ENCODE data around the gene ATP13A3.

ATP13A3 gene

DNA sequence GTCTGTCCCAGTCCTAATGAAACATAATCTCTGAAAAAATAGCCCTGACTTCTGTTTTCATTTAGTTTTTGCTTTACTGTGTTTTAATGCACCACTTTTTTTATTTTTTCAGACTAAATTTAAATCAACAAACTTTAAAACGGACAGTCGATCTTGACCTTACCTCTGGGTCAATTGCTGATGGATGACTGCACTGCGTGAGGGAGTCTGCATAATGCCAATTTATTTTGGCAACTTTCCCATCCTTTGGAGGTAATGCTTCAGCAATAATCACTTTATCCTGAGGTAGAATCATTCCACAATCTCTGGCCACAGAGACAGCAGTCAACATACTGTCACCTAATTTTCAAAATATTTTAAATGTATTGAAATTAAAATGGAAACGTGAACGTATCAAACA, 55.2 kb downstream of the ATP13A3 start:
- DNase-seq = no peak

DNA sequence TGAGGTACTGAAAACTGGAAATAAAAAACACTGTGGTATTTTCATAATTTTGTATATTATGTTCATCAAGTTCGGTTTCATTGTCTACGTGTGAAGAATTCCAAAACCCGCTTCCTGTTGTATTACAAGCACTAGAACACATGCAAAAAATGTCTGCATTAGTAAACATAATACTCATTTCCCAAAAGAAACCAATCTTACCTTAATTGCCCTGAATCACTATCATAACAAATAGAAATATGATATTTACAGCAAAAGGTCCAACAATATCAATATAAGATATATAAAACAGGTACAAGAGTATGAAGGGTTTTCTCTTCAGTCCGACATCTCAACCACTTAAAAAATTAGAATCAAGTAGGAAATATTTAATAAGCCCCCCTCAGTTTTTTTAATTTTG, 61.4 kb downstream of the ATP13A3 start:
- DNase-seq = no peak

DNA sequence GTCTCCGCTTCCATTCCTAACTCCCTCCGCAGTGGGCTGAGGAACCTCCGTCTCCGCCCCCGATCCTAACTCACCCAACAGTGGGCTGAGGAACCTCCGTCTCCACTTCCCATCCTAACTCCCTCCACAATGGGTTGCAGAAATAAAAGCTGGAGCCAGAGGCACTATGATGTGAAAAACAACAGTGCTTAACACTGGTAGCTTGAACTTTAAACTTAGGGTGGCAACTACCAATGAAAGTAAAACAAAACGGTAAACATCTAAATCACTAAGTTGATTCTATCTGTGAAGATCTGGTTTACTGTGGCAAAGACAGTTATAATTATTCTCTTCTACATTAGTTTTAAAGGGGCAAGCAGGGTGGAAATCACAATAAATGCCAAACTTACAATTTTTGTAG, 61.8 kb downstream of the ATP13A3 start:
- DNase-seq = no peak

DNA sequence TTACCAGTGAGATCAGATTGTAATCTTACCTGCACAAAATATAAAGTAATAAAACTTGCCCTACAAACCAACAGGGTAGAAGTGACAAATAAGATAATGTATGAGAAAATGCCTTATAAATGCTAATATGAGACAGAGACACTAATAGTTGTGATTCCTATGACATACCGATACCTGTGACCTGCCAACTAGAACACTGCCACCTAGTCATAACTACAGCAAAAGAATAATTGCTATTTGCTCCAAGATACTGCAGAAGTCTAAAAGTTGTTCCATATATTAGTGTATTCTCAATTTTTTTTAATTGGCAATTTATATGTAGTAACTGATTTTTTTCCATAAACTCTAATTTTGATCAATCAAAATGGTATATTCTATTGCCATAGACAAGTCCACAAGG, 62.4 kb downstream of the ATP13A3 start:
- DNase-seq = no peak

DNA sequence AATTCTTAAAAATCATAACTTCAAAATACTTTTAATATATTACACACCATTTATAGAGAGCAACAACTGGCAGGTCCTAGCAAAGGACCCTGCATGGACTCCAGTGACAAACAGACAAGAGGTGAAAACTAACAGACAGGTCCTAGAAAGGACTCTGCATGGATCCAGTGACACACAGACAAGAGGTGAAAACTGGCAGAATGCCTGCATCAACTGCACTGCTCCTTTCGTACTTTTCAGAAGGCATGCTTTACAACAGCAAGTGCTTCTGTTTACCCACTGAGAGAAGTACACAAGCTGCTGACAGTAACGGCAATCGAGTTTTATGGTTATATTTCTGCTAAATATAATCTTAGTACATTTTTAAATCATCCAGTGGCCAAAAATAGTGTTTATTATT, 63.5 kb downstream of the ATP13A3 start:
- DNase-seq = no peak

DNA sequence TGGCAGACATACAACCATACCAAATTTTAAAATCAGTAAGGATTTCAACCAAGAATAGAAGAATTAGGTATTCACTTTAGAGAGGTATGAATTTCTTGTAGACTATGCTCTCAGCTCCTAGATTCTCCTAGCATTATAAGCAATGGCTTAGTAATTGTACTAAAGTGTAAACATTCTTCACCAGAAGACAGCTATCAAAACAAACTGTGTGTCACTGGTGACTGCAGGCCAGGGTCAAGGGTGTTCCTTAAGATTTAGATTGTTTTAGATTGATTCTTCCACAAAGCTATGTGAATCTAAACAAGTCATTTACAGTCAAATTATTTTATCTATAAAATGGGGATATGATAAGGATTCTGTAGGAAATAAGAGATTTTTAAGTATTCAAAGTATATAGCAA, 64.6 kb downstream of the ATP13A3 start:
- no peak for DNase-seq

DNA sequence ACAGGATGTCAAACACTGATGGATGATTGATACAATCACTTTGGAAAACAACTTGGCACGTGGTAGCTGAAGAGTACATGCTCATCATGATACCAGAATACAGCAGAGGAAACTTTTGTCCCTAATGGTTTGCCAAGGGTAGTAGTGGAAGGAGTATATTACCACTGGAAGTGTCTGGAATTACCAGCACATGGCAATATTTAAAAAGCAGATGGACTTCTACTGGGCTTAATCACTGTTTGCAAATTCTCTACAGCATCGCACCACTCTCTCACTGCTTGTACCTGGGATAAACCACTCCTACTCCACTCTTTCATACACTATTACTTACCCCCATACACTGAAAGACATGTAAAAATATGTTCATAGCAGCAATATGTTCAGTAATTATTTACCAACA, 68.1 kb downstream of the ATP13A3 start:
- no peak for DNase-seq

DNA sequence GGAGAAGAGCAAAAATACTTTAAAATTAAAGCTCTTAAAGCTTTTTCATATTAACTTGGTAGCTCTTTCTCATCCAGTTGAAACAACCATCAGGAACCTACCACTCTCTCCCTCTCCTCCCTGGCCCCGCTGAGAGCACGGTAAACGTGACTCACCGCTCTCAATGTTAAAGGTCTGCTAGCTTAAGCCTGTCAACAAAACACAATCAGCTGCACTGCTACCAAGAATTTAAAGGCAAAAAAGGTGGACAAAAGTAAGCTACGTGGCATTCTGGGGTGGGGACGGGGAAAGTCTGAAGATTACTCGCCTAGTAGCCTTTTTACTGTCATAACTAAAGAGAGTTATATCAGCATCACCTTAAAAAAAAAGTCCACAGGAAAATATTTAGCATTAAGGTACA, 79.4 kb downstream of the ATP13A3 start:
- no peak for DNase-seq

DNA sequence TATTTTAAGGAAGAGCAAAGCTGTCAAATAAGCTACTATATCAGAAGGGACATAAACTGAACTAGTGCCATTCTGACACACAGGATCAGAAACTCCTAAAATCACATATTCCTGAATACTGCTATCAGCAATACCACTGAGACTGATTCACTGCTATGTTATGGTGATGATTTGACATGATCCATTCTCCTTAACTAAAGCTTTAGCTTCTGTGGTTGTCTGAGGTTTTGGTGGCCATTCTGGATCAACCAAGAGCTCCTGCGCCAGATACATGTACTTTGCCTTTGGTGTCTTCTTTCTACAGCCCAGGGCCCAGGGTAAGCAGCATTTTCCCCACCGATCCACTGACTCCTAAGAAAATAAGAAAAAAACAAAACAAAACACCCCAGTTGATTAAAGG, 81.0 kb downstream of the ATP13A3 start:
- DNase-seq = no peak

DNA sequence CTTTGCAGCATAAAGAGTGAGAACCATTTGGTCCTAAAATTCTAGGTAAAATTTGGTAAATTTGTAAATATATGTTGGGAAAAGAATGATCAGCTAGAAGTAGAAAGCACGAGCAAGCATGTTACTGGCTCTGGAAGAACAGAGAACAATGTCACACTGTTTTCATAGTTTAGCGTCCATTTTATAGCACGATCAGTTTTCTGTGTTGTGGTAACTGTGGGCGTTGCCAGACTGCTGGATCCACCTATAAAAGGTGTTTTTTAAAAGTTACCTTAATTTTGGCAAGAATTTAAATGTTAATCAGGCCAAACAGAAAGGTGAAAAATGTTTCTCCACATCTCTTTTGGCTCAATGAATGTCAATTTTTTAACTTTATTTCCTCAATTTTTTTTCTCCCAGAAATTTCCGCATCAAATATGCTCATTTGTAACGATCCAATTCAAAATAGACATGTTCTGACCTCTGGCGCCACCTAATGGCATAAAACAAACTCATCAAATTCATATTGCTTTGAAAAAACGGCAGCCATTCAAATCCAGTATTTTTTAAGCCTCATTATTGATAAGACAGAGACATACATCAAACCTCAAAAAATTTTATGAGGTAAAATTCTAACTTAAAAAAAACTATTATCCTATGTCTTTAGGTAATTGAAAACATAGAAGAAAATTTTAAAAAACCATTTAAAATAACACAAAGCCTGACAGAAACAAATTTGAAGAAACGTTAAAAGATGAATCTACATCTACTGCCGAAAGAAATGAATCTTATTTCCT, 82.2 kb downstream of the ATP13A3 start:
- peak; percentile 45 for DNase-seq

DNA sequence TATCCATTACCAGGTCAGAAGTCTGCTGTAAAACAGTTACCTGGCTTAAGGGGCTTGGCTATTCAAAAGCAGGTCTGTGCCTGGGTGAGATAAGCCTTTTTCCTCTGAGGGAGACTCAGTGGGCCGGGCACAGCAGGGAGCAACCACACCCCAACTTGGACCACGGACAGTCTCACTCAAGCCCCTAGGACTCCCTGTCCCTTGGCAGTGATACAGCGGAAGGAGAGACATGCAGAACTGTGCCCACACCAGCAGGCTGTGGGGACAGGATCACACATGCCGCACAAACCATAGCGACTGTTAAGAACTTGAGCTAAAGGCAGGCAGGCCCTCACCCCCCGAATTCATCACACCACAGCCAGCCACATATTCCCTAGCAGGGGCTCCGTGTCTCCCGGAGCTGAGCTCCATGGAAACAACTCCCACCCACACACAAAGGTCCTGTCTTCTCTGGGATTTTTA, 84.9 kb downstream of the ATP13A3 start:
- DNase-seq = no peak

DNA sequence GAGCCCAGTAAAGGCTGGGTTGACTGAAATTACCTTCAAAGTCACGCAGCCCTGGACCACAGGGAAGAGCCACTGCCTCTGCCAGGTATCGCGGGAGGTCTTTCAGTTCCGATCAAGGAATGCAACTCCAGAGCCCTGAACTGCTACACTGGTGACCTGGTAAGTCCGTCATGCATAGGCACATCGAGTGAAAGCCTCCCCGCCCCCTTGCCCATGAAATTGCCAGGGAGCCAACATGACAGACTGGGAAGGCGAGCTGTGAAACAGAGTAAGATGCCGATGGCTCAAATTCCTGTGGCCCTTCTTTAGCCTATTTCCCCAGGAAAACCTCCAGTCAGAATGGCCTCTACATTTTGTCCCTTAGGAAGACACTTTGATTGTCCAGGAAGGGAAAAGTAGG, 85.5 kb downstream of the ATP13A3 start:
- no peak for DNase-seq

DNA sequence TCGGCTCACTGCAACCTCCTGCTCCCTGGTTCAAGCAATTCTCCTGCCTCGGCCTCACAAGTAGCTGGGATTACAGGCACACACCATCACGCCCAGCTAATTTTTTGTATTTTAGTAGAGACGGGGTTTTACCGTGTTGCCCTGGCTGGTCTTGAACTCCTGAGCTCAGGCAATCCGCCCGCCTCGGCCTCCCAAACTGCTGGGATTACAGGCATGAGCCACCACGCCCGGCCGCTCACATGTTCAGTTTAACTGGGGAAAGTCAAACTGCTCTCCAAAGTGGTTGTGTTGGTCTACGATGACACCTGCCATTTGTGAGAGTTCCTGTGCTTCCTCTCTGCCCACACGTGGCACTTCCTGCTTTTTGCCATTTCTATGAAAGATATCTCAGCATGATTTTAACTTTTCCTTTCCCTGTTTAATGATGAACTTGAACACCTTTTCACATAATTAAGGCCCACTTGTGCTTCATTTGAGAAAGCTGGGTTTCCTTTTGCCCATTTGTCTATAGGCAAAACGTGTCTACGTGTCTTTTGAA, 86.9 kb downstream of the ATP13A3 start:
- DNase-seq = no peak

DNA sequence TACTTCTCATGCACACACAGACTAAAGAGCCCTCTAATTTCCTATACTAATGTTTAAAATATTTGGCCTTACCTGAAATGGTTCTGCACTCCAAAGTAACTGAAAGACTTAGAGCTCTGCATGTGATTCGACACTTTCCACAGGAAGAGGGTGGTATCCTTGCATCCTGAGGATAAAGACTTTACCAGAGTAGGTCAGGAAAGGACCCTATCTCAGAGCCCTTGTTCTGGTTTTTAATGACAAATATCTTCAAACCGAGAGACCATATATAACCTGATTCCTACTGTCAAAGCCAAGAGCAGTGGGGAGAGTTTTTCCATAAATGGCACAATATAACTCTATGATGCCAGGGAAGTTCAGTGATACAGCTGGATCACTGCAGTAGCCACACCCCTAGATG, 87.6 kb downstream of the ATP13A3 start, which contains the start of gene GP5:
TSS of gene GP5 (minus strand) at position 101 of the 400 bp plus-strand sequence. CDS start 984 bp downstream, outside the sequence.
- no peak for DNase-seq

DNA sequence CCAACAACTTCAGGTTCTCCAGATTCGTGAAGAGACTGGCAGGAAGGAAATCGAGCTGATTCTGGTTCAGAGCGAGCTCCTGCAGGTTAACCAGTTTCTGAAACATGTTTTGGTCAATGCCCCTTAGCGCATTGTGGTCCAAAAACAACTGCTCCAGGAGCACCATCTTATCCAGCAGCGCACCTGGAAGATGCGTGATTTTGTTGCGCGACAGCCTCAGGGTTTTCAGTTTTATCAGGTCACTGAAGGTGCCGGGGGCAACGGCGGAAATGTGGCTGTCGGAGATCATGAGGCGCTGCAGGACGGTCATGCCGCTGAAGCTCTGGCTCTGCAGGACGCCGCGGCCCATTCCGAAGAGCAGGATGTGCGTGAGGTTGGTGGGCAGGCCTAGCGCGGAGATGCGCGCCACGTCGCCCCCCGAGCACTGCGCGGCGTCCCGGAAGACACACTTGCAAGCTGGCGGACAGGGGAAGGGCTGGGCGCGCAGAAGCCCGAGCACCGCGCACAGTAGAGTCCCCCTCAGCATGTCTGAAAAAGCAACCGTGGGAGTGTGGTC, 89.0 kb downstream of the ATP13A3 start:
- peak; percentile 79 for DNase-seq

DNA sequence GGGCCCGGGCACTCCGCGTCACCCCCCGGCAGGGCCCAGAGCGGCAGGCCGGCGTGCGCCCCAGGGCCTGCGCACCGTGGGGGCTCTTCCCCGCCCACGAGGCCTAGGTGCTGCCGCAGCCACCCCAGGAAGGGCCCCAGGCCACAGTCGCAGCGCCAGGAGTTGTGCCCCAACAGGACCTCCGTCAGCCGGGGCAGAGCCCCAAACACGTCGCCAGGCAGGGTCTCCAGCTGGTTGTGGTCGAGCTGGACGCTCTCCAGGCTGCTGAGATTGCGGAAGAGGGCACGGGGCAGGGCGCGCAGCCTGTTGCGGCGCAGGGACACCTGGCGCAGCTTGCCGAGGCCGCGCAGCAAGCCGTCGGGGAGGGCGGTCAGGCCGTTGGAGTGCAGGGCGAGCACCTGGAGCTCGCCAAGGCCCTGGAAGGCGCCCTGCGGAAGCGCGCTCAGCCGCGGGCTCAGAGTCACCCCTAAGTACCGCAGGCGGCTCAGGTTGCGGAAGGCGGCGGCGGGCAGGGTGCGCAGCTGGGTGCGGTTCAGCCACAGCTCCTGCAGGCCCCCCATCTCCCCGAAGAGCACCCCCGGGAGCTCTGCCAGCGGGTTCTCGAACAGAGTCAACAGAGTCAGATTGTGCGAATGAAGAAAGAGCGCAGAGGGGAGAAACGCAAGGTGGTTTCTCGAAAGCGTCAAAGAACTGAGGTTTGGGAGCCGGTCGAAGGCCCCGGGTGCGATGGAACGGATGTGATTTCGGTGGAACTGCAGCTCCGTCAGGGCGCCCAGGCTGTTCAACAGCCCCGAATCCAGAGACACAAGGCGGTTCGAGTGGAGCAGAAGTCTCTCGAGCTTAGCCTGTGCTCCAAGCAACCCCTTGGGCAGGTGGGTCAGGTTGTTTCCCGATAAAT, 89.7 kb downstream of the ATP13A3 start:
- DNase-seq = peak; percentile 71

DNA sequence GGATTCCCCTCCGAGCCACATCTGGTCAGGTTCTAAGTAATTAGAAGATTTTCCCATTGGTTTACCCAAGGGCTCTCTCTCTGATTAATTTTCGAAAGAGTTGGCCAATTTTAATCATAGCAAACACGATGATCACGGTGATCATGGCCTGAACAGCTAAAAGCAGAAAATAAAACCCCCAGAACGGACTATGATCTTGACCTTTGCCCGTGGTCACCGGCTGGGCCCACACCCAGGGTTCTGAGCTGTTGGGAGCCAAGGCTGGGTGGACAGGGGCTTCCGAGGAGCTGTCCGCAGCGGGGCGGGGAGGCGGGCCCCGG, 90.3 kb downstream of the ATP13A3 start:
- no peak for DNase-seq

DNA sequence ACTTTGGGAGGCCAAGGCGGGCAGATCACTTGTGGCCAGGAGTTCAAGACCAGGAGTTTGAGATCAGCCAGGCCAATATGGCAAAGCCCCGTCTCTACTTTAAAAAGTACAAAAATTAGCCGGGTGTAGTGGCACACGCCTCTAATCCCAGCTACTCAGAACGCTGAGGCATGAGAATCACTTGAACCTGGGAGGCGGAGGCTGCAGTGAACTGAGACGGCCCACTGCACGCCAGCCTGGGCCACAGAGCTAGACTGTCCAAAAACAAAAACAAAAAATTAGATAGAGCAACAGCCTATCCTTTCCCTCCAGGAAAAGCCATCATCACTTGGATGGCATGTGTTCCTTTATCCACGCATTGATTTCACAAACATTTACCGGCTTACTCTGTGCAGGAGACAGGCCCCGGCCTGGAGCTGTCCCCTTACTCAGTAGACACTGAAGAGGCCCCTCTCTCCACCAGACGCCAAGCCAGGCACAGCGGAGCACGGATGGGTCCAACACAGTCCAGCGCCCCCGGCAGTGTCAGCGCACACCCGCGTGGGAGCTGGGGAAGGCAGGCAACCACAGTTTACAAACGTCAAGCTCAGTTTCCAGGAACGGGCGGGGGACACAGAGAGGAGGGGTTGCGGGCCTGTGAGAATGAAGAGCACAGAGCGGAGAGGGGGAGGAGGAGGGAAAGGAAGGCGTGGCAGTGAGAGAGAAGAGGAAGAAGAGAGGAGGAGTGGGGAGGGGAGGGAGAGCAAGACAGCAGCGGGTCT, 90.8 kb downstream of the ATP13A3 start:
- peak; percentile 61 for DNase-seq

DNA sequence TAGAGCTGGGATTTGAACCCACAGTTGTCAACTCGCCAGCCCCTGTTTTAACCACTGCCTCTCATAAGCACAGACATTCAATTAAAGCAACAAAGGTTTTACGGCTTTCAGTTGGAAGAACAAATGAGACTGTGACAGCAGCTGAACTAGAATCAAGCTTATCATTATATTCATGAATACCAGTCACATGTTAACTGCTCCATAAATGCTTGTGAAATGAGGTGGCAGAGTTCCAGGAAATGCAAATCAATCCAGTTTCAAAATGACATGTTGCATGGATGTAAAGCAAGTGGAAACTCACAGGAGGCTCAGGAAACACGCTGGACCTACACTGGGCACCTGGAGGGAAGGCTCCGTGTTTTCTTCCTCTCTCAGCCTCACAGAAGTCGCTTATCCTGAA, 91.6 kb downstream of the ATP13A3 start:
- DNase-seq = peak; percentile 34

DNA sequence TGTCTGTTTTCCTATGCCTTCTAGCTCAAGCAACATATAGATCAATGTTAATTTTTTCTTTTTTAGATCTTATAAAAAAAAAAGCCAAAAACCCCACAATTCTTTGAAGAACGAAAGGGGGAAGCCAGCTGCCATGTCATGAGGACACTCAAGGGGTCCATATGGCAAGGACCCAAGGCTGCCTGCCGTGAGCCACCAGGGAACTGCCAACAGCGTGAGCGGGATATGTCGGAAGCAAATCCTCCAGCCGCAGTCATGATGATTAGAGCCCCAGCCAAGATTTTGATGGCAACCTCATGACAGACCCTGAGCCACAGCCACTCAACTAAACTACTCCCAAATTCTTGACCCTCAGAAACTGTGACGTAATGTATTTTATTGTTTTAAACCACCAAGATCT, 94.2 kb downstream of the ATP13A3 start:
- no peak for DNase-seq

DNA sequence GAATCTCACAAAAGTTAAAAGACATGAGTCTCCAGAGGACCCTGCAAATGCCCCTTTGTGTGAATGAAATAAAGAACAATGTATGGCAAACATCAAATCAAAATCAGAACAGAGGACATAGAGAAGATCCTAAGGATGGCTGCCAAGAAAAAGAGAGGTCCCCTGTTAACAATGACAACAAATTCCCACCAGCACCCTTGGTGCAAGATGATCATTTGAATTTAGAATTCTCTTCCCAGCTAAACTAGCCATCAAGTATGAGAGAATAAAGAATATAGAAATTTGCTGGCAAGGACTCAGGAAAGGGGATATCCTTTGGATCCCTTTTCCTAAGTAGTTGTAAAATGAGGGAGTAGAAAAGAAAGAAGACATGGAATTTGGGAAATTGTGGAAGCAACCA, 96.0 kb downstream of the ATP13A3 start:
- DNase-seq = no peak

DNA sequence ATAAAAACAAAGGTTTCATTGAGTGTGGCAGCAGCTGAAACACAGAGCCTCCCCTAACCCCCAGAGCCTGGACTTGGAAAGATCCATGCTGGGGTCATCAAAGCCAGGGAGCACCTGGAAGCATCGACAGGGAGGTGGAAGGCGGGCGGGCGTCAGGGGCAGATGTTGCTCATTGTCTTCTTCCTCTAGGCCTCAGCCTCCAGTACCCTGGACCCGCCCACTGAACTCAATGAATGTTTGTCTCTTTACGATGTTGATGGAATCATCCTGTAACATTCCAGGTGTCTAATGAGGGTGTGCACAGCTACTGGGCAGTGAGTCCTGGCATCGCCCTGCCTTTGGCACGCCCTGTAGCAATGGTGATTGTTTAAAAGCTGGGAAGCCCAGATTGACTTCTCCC, 97.5 kb downstream of the ATP13A3 start:
- no peak for DNase-seq

DNA sequence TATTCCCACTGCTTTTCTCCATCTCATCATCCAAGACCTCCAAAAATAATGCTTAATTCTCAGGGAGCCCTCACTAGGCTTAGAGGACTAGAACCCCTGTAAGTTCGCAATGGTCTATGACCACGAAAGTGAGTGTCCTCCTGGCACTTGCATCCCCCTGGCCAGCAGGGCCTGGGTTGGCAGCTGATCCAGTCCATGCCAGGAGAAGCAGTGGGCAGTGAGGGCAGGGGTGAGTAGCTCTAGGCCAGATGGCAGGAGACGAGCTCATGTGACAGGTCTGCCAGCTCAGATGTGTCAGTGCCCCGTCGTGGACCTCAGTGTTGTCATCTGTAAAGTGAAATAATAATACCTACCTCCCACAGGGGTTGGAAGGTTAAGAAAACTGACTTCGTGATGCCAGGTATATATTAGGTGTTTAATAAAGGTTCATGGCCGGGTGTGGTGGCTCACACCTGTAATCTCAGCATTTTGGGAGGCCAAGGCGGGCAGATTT, 98.8 kb downstream of the ATP13A3 start:
- DNase-seq = no peak
